H1 (cell line): ENCODE data around the gene IL10RA. TPM values are rescaled to one million over a fixed set of nuclear protein-coding genes. Genes with fewer than 3 reads are reported as not detected.

Experiments used
- CTCF ChIA-PET: fragments of 300-600 bp; sonication (Branson Sonifier 250); formaldehyde crosslinking; loops from one replicate; lab custom pipeline; 2021; ENCODE audit not compliant: partially characterized antibody; lab: Charles Lee
- POLR2A ChIA-PET: fragments of 300-600 bp; sonication (Branson Sonifier 250); formaldehyde crosslinking; loops from one replicate; lab custom pipeline; 2021; ENCODE audit warnings: inconsistent platforms; ENCODE audit not compliant: partially characterized antibody; lab: Charles Lee
- DNase-seq, 2 experiments: peaks; one replicate each; pipeline versions ENCODE4 v3.0.0 to v3.0.0-alpha.2; 2010 to 2022; ENCODE audit warnings: low spot score in 2 of 2, low read depth in 1 of 2, mixed read lengths in 1 of 2
- FAIRE-seq: peaks from 2 replicates; lab custom pipeline; 2011; peaks lifted over from hg19 to GRCh38; lab: Jason Lieb, UNC
- H2AFZ ChIP-seq: 2 replicates; pipeline ENCODE4 v1.8.1; 2012; ENCODE audit warnings: low read length, inconsistent platforms
- H2AK5ac ChIP-seq: 2 replicates; pipeline ENCODE4 v1.6.1; 2013; ENCODE audit warnings: low read depth, low read length
- H2BK120ac ChIP-seq: replicated peaks from 2 replicates; pipeline ENCODE3; 2013; ENCODE audit warnings: low read depth, low read length, inconsistent platforms
- H2BK12ac ChIP-seq: 2 replicates; pipeline ENCODE4 v1.6.1; 2013; ENCODE audit warnings: low read depth, low read length
- H2BK15ac ChIP-seq: 2 replicates; pipeline ENCODE4 v1.6.1; 2013; ENCODE audit warnings: low read length
- H2BK20ac ChIP-seq: 2 replicates; pipeline ENCODE4 v1.6.1; 2013; ENCODE audit warnings: low read length
- H2BK5ac ChIP-seq: 2 replicates; pipeline ENCODE4 v1.6.1; 2013; ENCODE audit warnings: low read depth, low read length
- H3K14ac ChIP-seq: 2 replicates; pipeline ENCODE4 v1.6.1; 2013; ENCODE audit warnings: inconsistent platforms; ENCODE audit not compliant: insufficient read length
- H3K18ac ChIP-seq: 2 replicates; pipeline ENCODE4 v1.6.1; 2013; ENCODE audit warnings: low read length; ENCODE audit errors: extremely low read depth
- H3K23ac ChIP-seq: 2 replicates; pipeline ENCODE4 v1.6.1; 2013; ENCODE audit warnings: inconsistent platforms; ENCODE audit not compliant: insufficient read length
- H3K23me2 ChIP-seq: 2 replicates; pipeline ENCODE4 v1.6.1; 2013; ENCODE audit warnings: low read depth, low read length
- H3K27ac ChIP-seq: 2 replicates; pipeline ENCODE4 v1.6.1; 2011; ENCODE audit warnings: low read depth, low read length, inconsistent platforms
- H3K27me3 ChIP-seq, 4 experiments: replicated peaks in 1 of 4; 1 replicate in 1 of 4; 2 replicates in 3 of 4; pipeline versions ENCODE4 v1.6.1 to v1.8.1; 2011 to 2013; ENCODE audit warnings: low read length in 3 of 4, mild to moderate bottlenecking in 3 of 4, inconsistent platforms in 2 of 4, mixed read lengths in 2 of 4, moderate library complexity in 1 of 4; ENCODE audit not compliant: control insufficient read depth in 3 of 4, insufficient read depth in 3 of 4; ENCODE audit errors: extremely low read depth in 1 of 4
- H3K36me3 ChIP-seq, 4 experiments: 2 replicates each; pipeline versions ENCODE4 v1.6.1 to v1.8.1; 2011 to 2013; ENCODE audit warnings: mild to moderate bottlenecking in 4 of 4, low read length in 3 of 4, moderate library complexity in 2 of 4, control low read depth in 1 of 4, inconsistent platforms in 1 of 4; ENCODE audit not compliant: insufficient read depth in 4 of 4, control insufficient read depth in 2 of 4
- H3K4ac ChIP-seq: replicated peaks from 2 replicates; pipeline ENCODE3; 2013; ENCODE audit warnings: low read length, low read depth, mixed read lengths, inconsistent platforms; ENCODE audit not compliant: insufficient read length
- H3K4me1 ChIP-seq, 4 experiments: replicated peaks in 1 of 4; 1 replicate in 1 of 4; 2 replicates in 3 of 4; pipeline versions ENCODE4 v1.6.1 to v1.8.1; 2011 to 2013; ENCODE audit warnings: low read length in 3 of 4, inconsistent platforms in 2 of 4, mixed read lengths in 1 of 4; ENCODE audit not compliant: insufficient read depth in 4 of 4, control insufficient read depth in 3 of 4
- H3K4me2 ChIP-seq, 2 experiments: 2 replicates each; pipeline versions ENCODE4 v1.6.1 to v1.8.1; 2011 to 2013; ENCODE audit warnings: low read depth in 2 of 2, low read length in 2 of 2, control low read depth in 1 of 2, inconsistent platforms in 1 of 2, mild to moderate bottlenecking in 1 of 2; ENCODE audit not compliant: insufficient read depth in 1 of 2
- H3K4me3 ChIP-seq, 4 experiments: fragments of 200-600, 300-600 bp in 1 of 4; sonication (generic), shearing (Covaris generic), sonication (Bioruptor Twin) in 1 of 4; 2 replicates each; pipeline versions ENCODE4 v1.5.1 to v1.8.1; 2011 to 2016; ENCODE audit warnings: low read length in 4 of 4, low read depth in 3 of 4, control low read depth in 2 of 4, inconsistent platforms in 2 of 4, mild to moderate bottlenecking in 2 of 4, mixed read lengths in 1 of 4, moderate library complexity in 1 of 4; ENCODE audit not compliant: insufficient read depth in 2 of 4; ENCODE audit errors: extremely low read depth in 1 of 4
- H3K56ac ChIP-seq: replicated peaks from 2 replicates; pipeline ENCODE3; 2013; ENCODE audit warnings: low read depth, mild to moderate bottlenecking, mixed read lengths, low read length, inconsistent platforms; ENCODE audit not compliant: insufficient read length
- H3K79me1 ChIP-seq: 2 replicates; pipeline ENCODE4 v1.6.1; 2013; ENCODE audit warnings: low read depth, low read length, control low read depth
- H3K79me2 ChIP-seq, 2 experiments: 2 replicates each; pipeline versions ENCODE4 v1.6.1 to v1.8.1; 2012 to 2013; ENCODE audit warnings: low read length in 2 of 2, mild to moderate bottlenecking in 2 of 2, inconsistent platforms in 1 of 2; ENCODE audit not compliant: insufficient read depth in 2 of 2, control insufficient read depth in 1 of 2
- H3K9ac ChIP-seq, 4 experiments: replicated peaks in 1 of 4; 1 replicate in 1 of 4; 2 replicates in 3 of 4; pipeline versions ENCODE4 v1.6.1 to v1.8.1; 2011 to 2013; ENCODE audit warnings: low read depth in 3 of 4, low read length in 3 of 4, control low read depth in 2 of 4, mild to moderate bottlenecking in 2 of 4, moderate library complexity in 2 of 4, inconsistent platforms in 1 of 4; ENCODE audit errors: extremely low read depth in 1 of 4
- H3K9me3 ChIP-seq, 2 experiments: 2 replicates each; pipeline versions ENCODE4 v1.6.1 to v1.8.1; 2012 to 2013; ENCODE audit warnings: mild to moderate bottlenecking in 2 of 2, moderate library complexity in 2 of 2, control low read depth in 1 of 2, inconsistent platforms in 1 of 2, low read depth in 1 of 2, low read length in 1 of 2, mixed read lengths in 1 of 2; ENCODE audit not compliant: insufficient read depth in 2 of 2
- H4K20me1 ChIP-seq, 2 experiments: replicated peaks in 1 of 2; 2 replicates each; pipeline versions ENCODE3 to v1.8.1; 2011 to 2013; ENCODE audit warnings: inconsistent platforms in 2 of 2, low read length in 2 of 2, mild to moderate bottlenecking in 1 of 2; ENCODE audit not compliant: insufficient read depth in 2 of 2, control insufficient read depth in 1 of 2
- H4K5ac ChIP-seq: 2 replicates; pipeline ENCODE4 v1.6.1; 2013; ENCODE audit warnings: low read length, low read depth, mixed read lengths, inconsistent platforms; ENCODE audit not compliant: insufficient read length
- H4K8ac ChIP-seq: 2 replicates; pipeline ENCODE4 v1.8.0; 2013; ENCODE audit warnings: mild to moderate bottlenecking, moderate library complexity, low read length, inconsistent platforms; ENCODE audit not compliant: insufficient read depth; ENCODE audit errors: extremely low read depth
- H4K91ac ChIP-seq: replicated peaks from 2 replicates; pipeline ENCODE3; 2013; ENCODE audit warnings: low read length, mixed read lengths, inconsistent platforms; ENCODE audit not compliant: insufficient read length
- EZH2 ChIP-seq: fragments of 200-600 bp; sonication (generic); IDR thresholded peaks from 2 replicates; pipeline ENCODE4 v1.7.1; 2012; ENCODE audit warnings: low read depth, mild to moderate bottlenecking, moderate library complexity, low read length, inconsistent platforms; ENCODE audit not compliant: severe bottlenecking
- POLR2AphosphoS5 ChIP-seq: IDR thresholded peaks from 2 replicates; pipeline ENCODE4 v1.6.1; 2011; ENCODE audit warnings: low read depth, low read length
- RFX5 ChIP-seq: IDR thresholded peaks from 2 replicates; pipeline ENCODE4 v1.6.1; 2011; ENCODE audit warnings: low read depth, low read length, improper control_type of control experiment, borderline replicate concordance
- SP4 ChIP-seq: IDR thresholded peaks from 2 replicates; pipeline ENCODE4 v1.6.1; 2012; ENCODE audit warnings: low read length, inconsistent platforms
- SRF ChIP-seq: IDR thresholded peaks from 2 replicates; pipeline ENCODE4 v1.6.1; 2011; ENCODE audit warnings: mild to moderate bottlenecking, low read depth, low read length, moderate library complexity
- TAF1 ChIP-seq: IDR thresholded peaks from 2 replicates; pipeline ENCODE4 v1.6.1; 2011; ENCODE audit warnings: mild to moderate bottlenecking, low read depth, low read length
- WGBS, 2 experiments: shearing (Covaris generic) in 1 of 2; methylation state at CpG; one replicate each; pipeline versions ENCODE4 v1.1.6 to v1.1.7; 2013 to 2015; ENCODE audit warnings: low lambda C conversion rate in 2 of 2, mixed read lengths in 2 of 2, inconsistent platforms in 1 of 2, low coverage in 1 of 2, missing lambda C conversion rate in 1 of 2; ENCODE audit not compliant: insufficient replicate concordance in 2 of 2, insufficient coverage in 1 of 2, insufficient read length in 1 of 2; ENCODE audit errors: extremely low coverage in 1 of 2, missing lambda C conversion rate in 1 of 2; 5-methylcytosine and 5-hydroxymethylcytosine counted together
- polyA plus RNA-seq, 7 experiments: library from polyadenylated mRNA; depleted of rRNA in 3 of 7; stranded (reverse) in 5 of 7; unstranded in 2 of 7; fragments of >200 nt in 5 of 7; fragments of 200-250 nt in 2 of 7; gene quantifications; 1 replicate in 5 of 7; 2 replicates in 1 of 7; 4 replicates in 1 of 7; pipeline versions ENCODE4 v1.2.1 to v1.2.3, GENCODE V29; 2011 to 2013; ENCODE audit warnings: missing spikeins in 2 of 7, mixed read lengths in 2 of 7
- total RNA-seq: library from RNA; stranded (reverse); fragmentation: NEBNext Ultra II Directional; extraction: Animal tissue kit (Norgen Biotek cat#: 25700); gene quantifications from 2 replicates; pipeline ENCODE4 v1.2.1, GENCODE V29; 2021
- TF ChIP-seq, protein P1 (sequence below): IDR thresholded peaks from 2 replicates; pipeline ENCODE4 v1.6.1; 2011; ENCODE audit warnings: low read length, improper control_type of control experiment

Gene IL10RA
- total and polyA plus RNA-seq, 2 of the 8 experiments (the other 6 are each of a cell fraction or from before 2014, with no cell fraction given) = 0.05 to 0.11 TPM

DNA sequence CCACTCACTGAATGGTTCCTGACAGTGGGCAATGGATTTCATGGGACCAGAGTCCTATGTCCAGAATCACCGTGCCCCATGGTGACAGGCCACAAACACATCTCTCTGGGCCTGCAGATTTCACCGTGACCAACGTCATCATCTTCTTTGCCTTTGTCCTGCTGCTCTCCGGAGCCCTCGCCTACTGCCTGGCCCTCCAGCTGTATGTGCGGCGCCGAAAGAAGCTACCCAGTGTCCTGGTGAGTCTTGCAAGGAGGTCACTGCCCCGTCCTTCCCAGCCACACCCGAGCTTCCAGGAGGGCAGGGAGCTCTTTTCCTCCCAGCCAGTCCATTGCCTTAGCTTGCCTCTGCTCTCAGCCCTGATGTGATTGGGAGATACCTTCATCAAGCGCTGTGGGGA, 9.3 kb downstream of the IL10RA start:
- Histone ChIP-seq H3K27ac (no peak overlapping the region), H2BK20ac (no peak overlapping the region), H2BK120ac (no peak overlapping the region), H2AK5ac (no peak overlapping the region), H3K79me2 (no peaks in the 10 kb centered on the region), H3K36me3 (no peaks in the 10 kb centered on the region), H3K18ac (no peak overlapping the region), H3K23ac (no peak overlapping the region), H3K9me3 (no peaks in the 10 kb centered on the region), H4K20me1 (no peaks in the 10 kb centered on the region), H3K4ac (no peak overlapping the region), H3K79me1 (no peaks in the 10 kb centered on the region), H3K56ac (no peak overlapping the region), H3K9ac (no peak overlapping the region), H2AFZ (no peak overlapping the region), H2BK5ac (no peak overlapping the region), H3K4me1 (peaks cover 0 to 6% (median 3%) of the 10 kb centered on the region in 4 experiments; a peak in 4 of 7 replicates), H3K23me2 (no peaks in the 10 kb centered on the region), H3K14ac (no peak overlapping the region), H3K4me3 (no peak overlapping the region), H3K4me2 (no peak overlapping the region), H2BK12ac (no peak overlapping the region), H3K27me3 (no peaks in the 10 kb centered on the region), H4K91ac (no peak overlapping the region), H4K8ac (peak overlapping the region; percentile 9; the same call in 1 of the 2 replicates), H2BK15ac (no peak overlapping the region), H4K5ac (no peak overlapping the region)
- TF ChIP-seq EZH2 (no peak), POLR2AphosphoS5 (no peak), SRF (no peak), RFX5 (no peak), SP4 (no peak), TAF1 (no peak)
- TF ChIP-seq, protein P1, sequence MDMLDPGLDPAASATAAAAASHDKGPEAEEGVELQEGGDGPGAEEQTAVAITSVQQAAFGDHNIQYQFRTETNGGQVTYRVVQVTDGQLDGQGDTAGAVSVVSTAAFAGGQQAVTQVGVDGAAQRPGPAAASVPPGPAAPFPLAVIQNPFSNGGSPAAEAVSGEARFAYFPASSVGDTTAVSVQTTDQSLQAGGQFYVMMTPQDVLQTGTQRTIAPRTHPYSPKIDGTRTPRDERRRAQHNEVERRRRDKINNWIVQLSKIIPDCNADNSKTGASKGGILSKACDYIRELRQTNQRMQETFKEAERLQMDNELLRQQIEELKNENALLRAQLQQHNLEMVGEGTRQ = no peak
- CTCF ChIA-PET = interaction anchor here (1.1 to 1.8 kb wide), 2 partner anchors 12 to 152 kb away, joined by 5 to 7 read pairs; no protein-coding TSS in a partner anchor
- FAIRE-seq (no peak), DNase-seq (no peak)
- POLR2A ChIA-PET = no interaction called here
- 93% methylated on average over 11 of the region's 11 CpGs; no CpG with 5 or more reads in 1 of the 2 experiments for WGBS, 2 experiments
